Hepatocyte (in vitro differentiated cells): ENCODE measurements around the gene RIMBP2.

Experiments used
- CTCF ChIP-seq: fragments of 200-600 bp; sonication (generic); IDR thresholded peaks from 2 replicates; pipeline ENCODE4 v1.5.1; 2016; ENCODE audit warnings: antibody characterized with exemption, mild to moderate bottlenecking; ENCODE audit not compliant: poor library complexity
- EZH2 ChIP-seq: fragments of 200-600 bp; sonication (generic); IDR thresholded peaks from 2 replicates; pipeline ENCODE4 v1.6.1; 2016; ENCODE audit warnings: antibody characterized with exemption, mild to moderate bottlenecking, borderline replicate concordance

GRCh38 chr12:130357729-130358330 is 358.3 kb downstream of the RIMBP2 start:
- TF ChIP-seq CTCF = no peak
- no peak for TF ChIP-seq EZH2
